Kidney epithelial cell (primary cell): ENCODE measurements around the gene NUDT11. TPM values are rescaled to one million over a fixed set of nuclear protein-coding genes. Genes with fewer than 3 reads are reported as not detected.
"Not testable (repeated sequence)": the region's sequence is repeated elsewhere in the genome, so short reads cannot be mapped to it uniquely, and the experiment has no call there.

Experiments
- DNase-seq: peaks from one replicate; pipeline ENCODE4 v3.0.0-alpha.2; 2010; ENCODE audit warnings: low read depth
- H3K27me3 ChIP-seq: 2 replicates; pipeline ENCODE4 v1.6.0; 2011; ENCODE audit warnings: low read length; ENCODE audit not compliant: control insufficient read depth, insufficient read depth
- H3K36me3 ChIP-seq: 2 replicates; pipeline ENCODE4 v1.5.1; 2011; ENCODE audit warnings: low read length; ENCODE audit not compliant: control insufficient read depth, insufficient read depth
- H3K4me3 ChIP-seq: 2 replicates; pipeline ENCODE4 v1.5.1; 2011; ENCODE audit warnings: low read depth, mild to moderate bottlenecking, control low read depth, low read length
- CTCF ChIP-seq: IDR thresholded peaks from 2 replicates; pipeline ENCODE4 v1.5.1; 2011; ENCODE audit warnings: mild to moderate bottlenecking, moderate library complexity, low read length, control low read depth, inconsistent platforms; ENCODE audit not compliant: insufficient read depth, poor library complexity, severe bottlenecking
- total RNA-seq: library from RNA; depleted of rRNA; stranded (reverse); fragments of >200 nt; gene quantifications from 2 replicates; pipeline ENCODE4 v1.2.3, GENCODE V29; 2015

The NUDT11 gene
- total RNA-seq, 1 donor from 2014 or later: 8.5 TPM

- Histone ChIP-seq H3K36me3 (no peaks in the 10 kb centered on the region), H3K4me3 (no peak overlapping the region), H3K27me3 (no peaks in the 10 kb centered on the region)
- no peak for TF ChIP-seq CTCF
- no peak for DNase-seq
Measured at GRCh38 chrX:51487960-51488267, 8.5 kb downstream of the NUDT11 start.

- Histone ChIP-seq H3K4me3 (no peak overlapping the region), H3K27me3 (no peaks in the 10 kb centered on the region), H3K36me3 (no peaks in the 10 kb centered on the region)
- no peak for TF ChIP-seq CTCF
- DNase-seq: no peak
Measured at GRCh38 chrX:51484616-51485015, 11.8 kb downstream of the NUDT11 start.

- H3K27me3 ChIP-seq, H3K36me3 ChIP-seq, H3K4me3 ChIP-seq, DNase-seq: not testable (repeated sequence)
Measured at GRCh38 chrX:51482411-51482810, 14.0 kb downstream of the NUDT11 start.

GRCh38 chrX:51476930-51477329 lies 19.5 kb downstream of the NUDT11 start:
- no peak for DNase-seq
- Histone ChIP-seq H3K36me3 (no peaks in the 10 kb centered on the region), H3K4me3 (no peak overlapping the region), H3K27me3 (no peaks in the 10 kb centered on the region)
- TF ChIP-seq CTCF: no peak

GRCh38 chrX:51463322-51463721 lies 33.1 kb downstream of the NUDT11 start:
- H3K27me3 ChIP-seq: no peaks in the 10 kb centered on the region
- no peak for TF ChIP-seq CTCF
- no peaks in the 10 kb centered on the region for H3K36me3 ChIP-seq
- no peak for DNase-seq
- H3K4me3 ChIP-seq: no peak overlapping the region

GRCh38 chrX:51461053-51462044 lies 35.0 kb downstream of the NUDT11 start:
- no peak for DNase-seq
- Histone ChIP-seq H3K4me3 (no peak overlapping the region), H3K36me3 (no peaks in the 10 kb centered on the region), H3K27me3 (no peaks in the 10 kb centered on the region)
- TF ChIP-seq CTCF: peak; percentile 78
